Progenitor cell of endocrine pancreas (in vitro differentiated cells): ENCODE measurements around the gene ASAP2. TPM values are rescaled to one million over a fixed set of nuclear protein-coding genes. Genes with fewer than 3 reads are reported as not detected.

Source experiments
- DNase-seq: peaks from one replicate; pipeline ENCODE4 v3.0.0; 2021; ENCODE audit warnings: low spot score; ENCODE audit not compliant: unreplicated experiment
- H3K27ac Mint-ChIP-seq: 2 replicates; pipeline ENCODE4 v1.8.0; 2021; ENCODE audit warnings: mild to moderate bottlenecking, moderate library complexity, mixed read lengths
- H3K27me3 Mint-ChIP-seq: 2 replicates; pipeline ENCODE4 v1.8.0; 2021; ENCODE audit warnings: mixed read lengths
- H3K36me3 Mint-ChIP-seq: 2 replicates; pipeline ENCODE4 v1.8.0; 2022; ENCODE audit warnings: mixed read lengths; ENCODE audit not compliant: insufficient read depth
- H3K4me1 Mint-ChIP-seq: 2 replicates; pipeline ENCODE4 v1.8.0; 2021; ENCODE audit warnings: low read depth, mixed read lengths
- H3K4me3 Mint-ChIP-seq: 2 replicates; pipeline ENCODE4 v1.8.0; 2021; ENCODE audit warnings: low read depth, mild to moderate bottlenecking, moderate library complexity, mixed read lengths
- H3K9me3 Mint-ChIP-seq: 2 replicates; pipeline ENCODE4 v1.8.0; 2021; ENCODE audit warnings: low read depth, mixed read lengths
- total RNA-seq: library from RNA; stranded (reverse); gene quantifications from 2 replicates; pipeline ENCODE4 v1.2.1, GENCODE V29; 2021
- TF ChIP-seq, protein P1 (sequence below): fragments of 200-600 bp; sonication (generic); IDR thresholded peaks from one replicate; pipeline ENCODE4 v1.5.0; 2021; ENCODE audit warnings: antibody characterized with exemption, mild to moderate bottlenecking; ENCODE audit not compliant: unreplicated experiment

ASAP2 gene
- total RNA-seq, 1 donor from 2014 or later: 65.4 TPM

DNA sequence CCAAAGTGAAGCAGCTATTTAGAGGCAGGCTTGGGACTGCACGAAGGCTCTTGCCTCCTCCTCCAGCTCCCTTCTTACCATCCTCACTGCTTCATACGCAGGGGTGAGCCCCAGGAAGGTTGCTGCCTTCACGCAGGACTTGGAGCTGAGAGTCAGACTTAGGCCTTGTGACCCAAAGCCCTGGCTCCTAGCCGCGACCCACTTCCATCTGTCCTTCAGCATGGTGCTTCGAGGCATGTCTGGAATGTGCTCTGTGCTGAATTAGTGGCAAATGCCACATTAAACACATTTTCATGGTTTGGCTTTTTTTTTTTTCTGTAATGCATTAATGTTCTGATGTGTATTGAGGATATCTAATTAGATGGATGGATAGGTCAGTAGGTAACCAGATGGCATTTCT, 179.2 kb downstream of the ASAP2 start:
- H3K27me3 Mint-ChIP-seq: no peaks in the 10 kb centered on the region
- no peak for DNase-seq

DNA sequence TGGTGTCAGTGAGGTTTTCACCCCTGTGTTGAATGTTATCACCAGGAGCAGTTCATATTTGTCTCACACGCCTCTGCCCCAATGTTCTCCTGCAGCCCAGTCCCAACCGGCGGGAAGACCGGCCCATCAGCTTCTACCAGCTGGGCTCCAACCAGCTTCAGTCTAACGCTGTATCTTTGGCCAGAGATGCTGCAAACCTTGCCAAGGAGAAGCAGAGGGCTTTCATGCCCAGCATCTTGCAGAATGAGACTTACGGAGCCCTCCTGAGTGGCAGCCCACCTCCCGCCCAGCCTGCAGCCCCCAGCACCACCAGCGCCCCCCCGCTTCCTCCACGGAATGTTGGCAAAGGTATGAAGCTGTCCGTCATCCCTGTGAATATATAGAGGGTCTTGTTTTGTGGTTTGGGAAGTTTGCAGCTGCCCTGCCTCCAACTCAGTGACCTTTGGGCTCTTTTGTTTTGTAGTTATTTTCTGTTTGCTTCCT, 181.6 kb downstream of the ASAP2 start:
- TF ChIP-seq, protein P1, sequence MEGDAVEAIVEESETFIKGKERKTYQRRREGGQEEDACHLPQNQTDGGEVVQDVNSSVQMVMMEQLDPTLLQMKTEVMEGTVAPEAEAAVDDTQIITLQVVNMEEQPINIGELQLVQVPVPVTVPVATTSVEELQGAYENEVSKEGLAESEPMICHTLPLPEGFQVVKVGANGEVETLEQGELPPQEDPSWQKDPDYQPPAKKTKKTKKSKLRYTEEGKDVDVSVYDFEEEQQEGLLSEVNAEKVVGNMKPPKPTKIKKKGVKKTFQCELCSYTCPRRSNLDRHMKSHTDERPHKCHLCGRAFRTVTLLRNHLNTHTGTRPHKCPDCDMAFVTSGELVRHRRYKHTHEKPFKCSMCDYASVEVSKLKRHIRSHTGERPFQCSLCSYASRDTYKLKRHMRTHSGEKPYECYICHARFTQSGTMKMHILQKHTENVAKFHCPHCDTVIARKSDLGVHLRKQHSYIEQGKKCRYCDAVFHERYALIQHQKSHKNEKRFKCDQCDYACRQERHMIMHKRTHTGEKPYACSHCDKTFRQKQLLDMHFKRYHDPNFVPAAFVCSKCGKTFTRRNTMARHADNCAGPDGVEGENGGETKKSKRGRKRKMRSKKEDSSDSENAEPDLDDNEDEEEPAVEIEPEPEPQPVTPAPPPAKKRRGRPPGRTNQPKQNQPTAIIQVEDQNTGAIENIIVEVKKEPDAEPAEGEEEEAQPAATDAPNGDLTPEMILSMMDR: no peak
- no peak overlapping the region for H3K27ac Mint-ChIP-seq
- H3K36me3 Mint-ChIP-seq: peaks cover 30% of the 10 kb centered on the region
- H3K4me1 Mint-ChIP-seq: peaks cover 2% of the 10 kb centered on the region
- H3K27me3 Mint-ChIP-seq: no peaks in the 10 kb centered on the region
- no peak overlapping the region for H3K4me3 Mint-ChIP-seq
- no peak for DNase-seq
- H3K9me3 Mint-ChIP-seq: no peaks in the 10 kb centered on the region

More for the DNA sequence above, 179.2 kb downstream of the ASAP2 start:
- no peak overlapping the region for H3K4me3 Mint-ChIP-seq
- no peaks in the 10 kb centered on the region for H3K9me3 Mint-ChIP-seq
- peaks cover 33% of the 10 kb centered on the region for H3K36me3 Mint-ChIP-seq
- TF ChIP-seq, protein P1: no peak
- no peak overlapping the region for H3K27ac Mint-ChIP-seq
- H3K4me1 Mint-ChIP-seq: no peaks in the 10 kb centered on the region

DNA sequence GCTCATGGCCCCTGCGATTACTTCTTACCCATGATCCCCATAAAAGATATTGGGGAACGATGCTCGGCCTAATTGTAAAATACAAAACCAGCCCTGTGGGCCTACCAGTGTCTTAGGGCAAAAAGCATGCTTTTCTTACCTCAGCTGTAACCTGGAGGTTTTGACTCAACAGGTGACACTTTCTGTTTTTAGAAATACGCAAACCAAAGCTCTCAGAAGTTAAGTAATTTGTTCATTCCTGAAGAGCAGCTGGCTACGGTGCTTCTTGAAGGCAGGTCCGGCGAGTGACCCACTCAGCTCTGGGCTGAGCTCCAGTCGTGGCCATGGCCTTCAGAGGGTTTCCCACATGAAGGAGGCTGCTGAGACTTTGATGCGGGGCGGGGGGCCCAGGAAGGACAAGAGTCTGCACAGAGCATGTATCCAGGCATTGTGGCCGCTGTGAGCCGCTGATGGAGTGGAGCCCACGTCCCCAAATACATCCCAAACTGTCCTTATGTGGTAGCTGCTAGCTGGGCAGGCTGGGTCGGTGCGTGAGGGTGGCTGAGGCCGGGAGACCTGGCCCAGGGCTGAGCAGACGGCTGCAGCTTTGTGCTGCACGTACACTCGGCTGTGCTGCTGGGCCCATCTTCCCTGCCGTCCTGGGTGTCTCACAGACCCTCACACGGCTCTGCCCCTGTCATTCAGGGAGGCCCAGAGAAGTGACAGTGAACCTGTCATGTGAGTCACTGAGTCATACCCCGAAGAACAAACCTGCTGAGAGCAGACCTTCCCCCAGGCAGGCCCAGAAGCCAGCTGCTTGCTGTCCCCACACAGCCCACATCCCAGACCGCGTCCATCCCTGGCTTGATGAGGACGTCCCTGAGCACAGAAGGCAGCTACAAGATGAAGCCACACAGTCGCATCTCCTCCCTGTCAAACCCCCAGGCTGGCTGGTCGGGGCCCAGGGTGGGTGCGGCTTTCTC, 182.6 kb downstream of the ASAP2 start:
- Mint-ChIP-seq H3K4me1 (peaks cover 3% of the 10 kb centered on the region), H3K36me3 (peaks cover 23% of the 10 kb centered on the region), H3K27ac (no peak overlapping the region), H3K27me3 (no peaks in the 10 kb centered on the region), H3K9me3 (no peaks in the 10 kb centered on the region), H3K4me3 (no peak overlapping the region)
- TF ChIP-seq, protein P1: no peak
- DNase-seq: no peak

DNA sequence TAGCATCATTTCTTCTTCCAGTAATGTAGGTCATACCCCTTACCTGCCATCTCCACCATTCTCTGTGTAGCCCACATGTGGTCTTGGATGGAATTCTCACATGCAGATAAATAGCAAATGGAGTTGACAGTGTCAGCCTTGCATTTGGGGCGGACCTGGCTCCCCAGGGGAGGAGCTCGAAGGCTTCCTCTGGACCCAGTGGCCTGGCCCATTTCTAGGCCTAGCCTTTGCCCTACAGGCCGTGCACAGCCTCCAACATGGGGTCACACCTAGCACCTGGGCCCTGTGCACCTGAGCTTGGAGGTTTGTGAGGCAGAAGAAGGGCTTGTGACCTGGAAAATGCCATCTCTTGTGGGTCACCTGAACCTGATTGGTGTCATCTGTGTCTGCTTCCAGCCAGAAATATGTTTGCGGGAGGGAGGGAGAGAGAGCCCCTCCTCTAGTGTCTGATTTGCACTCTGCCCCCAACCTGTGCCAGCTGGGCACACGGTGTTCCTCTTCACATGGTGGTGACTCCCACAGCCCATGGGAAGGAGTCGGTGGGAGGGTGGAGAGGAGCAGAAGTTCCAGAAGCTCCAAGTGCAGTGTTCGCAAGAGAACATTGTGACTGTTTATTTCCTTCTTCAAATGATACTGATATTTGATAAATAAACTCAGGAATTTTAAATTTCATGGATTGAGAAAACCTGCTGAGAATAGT, 183.7 kb downstream of the ASAP2 start:
- no peak overlapping the region for H3K4me3 Mint-ChIP-seq
- no peak for DNase-seq
- no peaks in the 10 kb centered on the region for H3K9me3 Mint-ChIP-seq
- H3K4me1 Mint-ChIP-seq: peaks cover 3% of the 10 kb centered on the region
- no peaks in the 10 kb centered on the region for H3K27me3 Mint-ChIP-seq
- H3K27ac Mint-ChIP-seq: no peak overlapping the region
- H3K36me3 Mint-ChIP-seq: peaks cover 26% of the 10 kb centered on the region
- TF ChIP-seq, protein P1: no peak

DNA sequence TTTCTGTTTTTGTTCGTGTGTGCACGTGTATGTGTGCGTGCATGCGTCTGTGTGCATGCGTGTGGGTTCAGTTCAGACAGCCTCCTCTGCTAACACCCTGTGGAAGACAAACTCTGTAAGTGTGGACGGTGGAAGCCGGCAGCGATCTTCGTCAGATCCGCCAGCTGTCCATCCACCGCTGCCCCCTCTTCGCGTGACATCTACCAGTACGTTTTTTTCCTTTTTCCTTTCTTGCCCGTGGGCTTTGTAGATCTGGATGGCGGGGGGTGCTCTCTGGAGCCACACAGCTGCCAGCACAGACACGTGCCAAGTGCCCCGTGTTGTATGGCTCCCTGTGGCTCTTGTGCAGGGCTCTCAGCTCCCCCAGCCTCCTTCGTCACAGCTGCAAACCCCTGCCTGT, 184.4 kb downstream of the ASAP2 start:
- no peak for DNase-seq
- Mint-ChIP-seq H3K36me3 (peaks cover 26% of the 10 kb centered on the region), H3K27me3 (no peaks in the 10 kb centered on the region), H3K4me1 (peaks cover 3% of the 10 kb centered on the region), H3K27ac (peak overlapping the region; percentile 63), H3K4me3 (no peak overlapping the region), H3K9me3 (no peaks in the 10 kb centered on the region)
- TF ChIP-seq, protein P1: no peak
